ENCODE measurements around the gene MEDAG.
A peak's percentile ranks its signal among the peaks of the same experiment; 100 is the strongest.

Gene MEDAG

GRCh38 chr13:30905932-30906383 is at the start of gene MEDAG:
Gene MEDAG, plus strand, starts transcription at chr13:30906271. Its CDS starts 245 bp downstream, at chr13:30906516.
- TF ChIP-seq GATA3 (IDR thresholded peaks at IDR 0.05; ENCODE audit: low read depth, low read length) (no peak), GATA2 (IDR thresholded peaks at IDR 0.05; ENCODE audit: low read depth, low read length) (no peak)

DNA sequence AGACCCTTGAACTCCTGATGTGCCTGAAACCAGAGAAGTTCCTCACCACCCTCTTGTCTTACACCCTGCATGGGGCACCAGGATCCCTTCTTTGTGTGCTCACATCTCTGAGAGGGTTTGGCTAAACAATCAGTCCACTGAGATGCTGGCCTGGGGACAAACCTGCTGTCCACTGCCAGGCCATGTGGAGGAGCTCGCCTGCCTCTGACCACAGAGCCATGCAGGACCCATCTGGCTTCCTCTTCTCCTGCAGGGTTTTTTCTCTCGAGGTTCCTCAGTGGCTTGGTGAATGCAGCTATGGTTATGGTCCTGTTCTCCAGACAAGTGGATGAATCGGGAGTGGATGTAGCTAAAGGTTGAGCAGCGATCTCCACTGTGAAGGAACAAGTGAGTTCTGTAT is 49.1 kb upstream of the MEDAG start:
- TF ChIP-seq GATA2 (IDR thresholded peaks at IDR 0.05; ENCODE audit: low read depth, low read length), result no peak
- TF ChIP-seq GATA3 (IDR thresholded peaks at IDR 0.05; ENCODE audit: low read depth, low read length), result no peak

DNA sequence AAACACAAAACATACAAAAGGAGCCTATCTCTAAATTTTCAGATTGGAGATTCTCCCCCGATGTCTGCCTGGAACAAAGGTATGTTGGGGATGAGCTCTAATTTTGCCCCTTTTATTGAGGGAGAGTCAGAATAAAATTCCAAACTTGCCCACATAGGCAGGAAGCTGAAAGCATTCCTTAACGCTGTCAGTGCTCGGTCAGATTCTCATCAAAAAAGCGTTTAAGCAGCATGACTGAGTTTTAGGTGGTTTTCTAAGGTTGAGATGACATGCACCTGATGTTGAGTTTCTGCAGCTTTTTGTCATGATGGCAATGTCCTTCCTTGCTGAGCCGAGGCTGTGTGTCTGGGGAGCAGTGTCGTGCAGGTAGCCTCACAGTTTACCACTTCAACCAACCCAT is 48.4 kb upstream of the MEDAG start:
- TF ChIP-seq GATA2 (IDR thresholded peaks at IDR 0.05; ENCODE audit: low read depth, low read length) (no peak), GATA3 (IDR thresholded peaks at IDR 0.05; ENCODE audit: low read depth, low read length) (no peak)

DNA sequence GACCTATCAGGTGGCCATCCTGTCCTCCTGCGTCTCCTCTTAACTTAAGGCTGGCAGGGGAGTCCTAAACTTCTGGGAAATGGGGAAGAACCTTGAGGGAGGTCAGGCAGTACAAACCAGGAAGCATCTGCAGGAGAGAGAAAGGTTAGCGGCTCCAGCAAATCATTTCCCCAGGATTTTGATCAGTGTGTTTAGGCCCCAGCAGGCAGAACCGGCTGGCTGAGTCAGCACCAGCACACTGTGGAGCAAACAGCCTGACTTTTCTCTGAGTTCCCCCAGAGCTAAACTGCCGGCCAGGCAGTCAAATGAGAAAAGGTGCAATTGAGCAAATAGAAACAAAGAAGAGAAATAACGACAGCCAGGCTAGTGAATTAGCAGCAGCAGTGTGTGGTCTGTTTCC is 46.7 kb upstream of the MEDAG start:
- TF ChIP-seq GATA3 (IDR thresholded peaks at IDR 0.05; ENCODE audit: low read depth, low read length), result no peak
- TF ChIP-seq GATA2 (IDR thresholded peaks at IDR 0.05; ENCODE audit: low read depth, low read length), result no peak

DNA sequence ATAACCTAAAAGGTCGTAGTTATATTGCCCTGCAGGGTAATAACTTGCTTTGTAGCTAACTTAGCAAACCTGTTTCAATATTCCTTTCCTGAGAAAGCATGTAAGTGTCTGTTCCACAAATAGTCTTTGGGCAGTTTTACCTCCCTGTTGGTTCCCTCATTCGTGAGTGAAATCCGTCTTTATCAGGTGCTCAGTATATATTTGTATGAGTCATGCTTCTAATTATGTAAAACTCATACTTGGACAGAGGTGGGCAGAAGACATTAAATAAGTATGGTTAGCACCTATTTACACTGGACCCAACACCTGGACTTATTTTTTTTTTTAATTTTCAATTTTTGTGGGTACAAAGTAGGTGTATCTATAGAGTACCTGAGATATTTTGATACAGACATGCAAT is 44.9 kb upstream of the MEDAG start:
- TF ChIP-seq GATA2 (IDR thresholded peaks at IDR 0.05; ENCODE audit: low read depth, low read length) (no peak), GATA3 (IDR thresholded peaks at IDR 0.05; ENCODE audit: low read depth, low read length) (no peak)

- no peak for TF ChIP-seq GATA2 (IDR thresholded peaks at IDR 0.05; ENCODE audit: low read depth, low read length)
- TF ChIP-seq GATA3 (IDR thresholded peaks at IDR 0.05; ENCODE audit: low read depth, low read length), result no peak
Measured at GRCh38 chr13:30861836-30862467, 44.1 kb upstream of the MEDAG start.

- TF ChIP-seq GATA3 (IDR thresholded peaks at IDR 0.05; ENCODE audit: low read depth, low read length), result no peak
- TF ChIP-seq GATA2 (IDR thresholded peaks at IDR 0.05; ENCODE audit: low read depth, low read length), result no peak
Measured at GRCh38 chr13:30862707-30863106, 43.4 kb upstream of the MEDAG start.

DNA sequence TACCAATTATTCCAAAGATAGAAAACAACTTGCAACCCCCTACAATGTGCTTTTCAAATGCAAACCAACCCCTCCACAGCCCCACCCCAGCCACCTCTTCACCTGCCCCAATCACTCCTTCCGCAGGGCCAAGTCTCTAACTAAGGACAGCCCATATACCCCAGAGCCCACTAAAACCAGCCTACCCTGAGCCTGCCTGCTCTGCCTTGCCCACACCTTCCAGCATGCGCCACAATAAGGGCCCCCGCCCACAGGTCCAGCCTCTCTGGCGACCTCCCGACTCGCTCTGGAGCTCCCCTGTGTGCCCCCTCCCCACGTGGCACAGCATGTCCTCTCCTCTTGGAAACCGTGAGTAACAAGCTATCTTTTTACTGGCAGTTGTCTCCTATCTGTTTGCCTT is 42.8 kb upstream of the MEDAG start:
- TF ChIP-seq GATA3 (IDR thresholded peaks at IDR 0.05; ENCODE audit: low read depth, low read length), result no peak
- TF ChIP-seq GATA2 (IDR thresholded peaks at IDR 0.05; ENCODE audit: low read depth, low read length), result no peak

DNA sequence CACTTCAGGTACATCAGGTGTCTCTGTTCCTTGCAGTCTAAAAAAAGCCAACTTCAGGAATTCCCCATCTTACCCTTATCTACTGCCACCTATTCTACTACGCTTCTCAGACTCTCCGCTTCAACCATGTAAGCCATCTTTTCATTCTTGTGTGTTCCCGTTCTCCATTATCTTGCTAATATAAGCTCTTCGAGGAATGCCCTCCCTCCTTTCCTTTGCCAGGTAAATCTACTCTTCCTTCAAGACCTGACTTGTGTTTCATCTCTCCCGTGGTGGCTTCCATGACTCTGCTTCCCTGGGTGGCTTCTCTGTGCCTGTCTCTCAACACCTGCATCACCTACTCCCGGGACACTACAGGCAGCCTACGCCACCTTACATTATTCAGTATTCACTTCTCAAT is 42.3 kb upstream of the MEDAG start:
- TF ChIP-seq GATA3 (IDR thresholded peaks at IDR 0.05; ENCODE audit: low read depth, low read length), result no peak
- TF ChIP-seq GATA2 (IDR thresholded peaks at IDR 0.05; ENCODE audit: low read depth, low read length), result no peak

- no peak for TF ChIP-seq GATA3 (IDR thresholded peaks at IDR 0.05; ENCODE audit: low read depth, low read length)
- no peak for TF ChIP-seq GATA2 (IDR thresholded peaks at IDR 0.05; ENCODE audit: low read depth, low read length)
Measured at GRCh38 chr13:30864433-30865122, 41.5 kb upstream of the MEDAG start.

GRCh38 chr13:30865123-30866049 is 40.7 kb upstream of the MEDAG start:
- TF ChIP-seq GATA3 (IDR thresholded peaks at IDR 0.05; ENCODE audit: low read depth, low read length) (no peak), GATA2 (IDR thresholded peaks at IDR 0.05; ENCODE audit: low read depth, low read length) (no peak)

DNA sequence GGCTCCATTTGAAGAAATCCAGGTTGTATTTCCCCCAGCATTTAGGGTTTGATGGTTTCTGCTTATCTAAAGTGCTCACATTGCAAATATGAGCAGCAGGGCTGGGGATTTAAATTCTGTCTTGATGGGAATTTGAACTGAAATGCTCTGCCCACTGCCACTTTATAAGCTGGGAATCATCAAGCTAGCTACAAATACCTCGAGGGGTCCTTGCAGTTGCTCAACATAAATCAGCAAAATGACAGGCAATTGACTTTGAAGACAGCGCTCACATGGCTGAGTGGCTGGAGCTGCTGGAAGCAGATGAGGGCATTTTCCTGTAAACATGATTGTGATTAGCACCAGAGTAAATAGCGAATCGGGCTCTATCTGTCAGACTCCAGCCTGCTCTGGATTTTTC is 39.4 kb upstream of the MEDAG start:
- TF ChIP-seq GATA3 (IDR thresholded peaks at IDR 0.05; ENCODE audit: low read depth, low read length) (no peak), GATA2 (IDR thresholded peaks at IDR 0.05; ENCODE audit: low read depth, low read length) (peak; percentile 26)

GRCh38 chr13:30867089-30867669 is 38.9 kb upstream of the MEDAG start:
- TF ChIP-seq GATA3 (IDR thresholded peaks at IDR 0.05; ENCODE audit: low read depth, low read length), result peak; percentile 57
- TF ChIP-seq GATA2 (IDR thresholded peaks at IDR 0.05; ENCODE audit: low read depth, low read length), result peak; percentile 80; the same call in 1 of the 2 replicates

Measured in SH-SY5Y (cell line).